ENCODE results near the gene STK25.
"Not testable (repeated sequence)": the region's sequence is repeated elsewhere in the genome, so short reads cannot be mapped to it uniquely, and the experiment has no call there.

Gene STK25

GRCh38 chr2:241461693-241462677, 46.4 kb downstream of the STK25 start:
- DNase-seq: no peak

GRCh38 chr2:241460631-241461030, 47.8 kb downstream of the STK25 start:
- no peak for DNase-seq

- no peak for DNase-seq
Measured at GRCh38 chr2:241459520-241459919, 48.9 kb downstream of the STK25 start.

- DNase-seq: no peak
Measured at GRCh38 chr2:241458687-241459086, 49.7 kb downstream of the STK25 start.

GRCh38 chr2:241456546-241456945, 51.8 kb downstream of the STK25 start:
- no peak for DNase-seq

DNA sequence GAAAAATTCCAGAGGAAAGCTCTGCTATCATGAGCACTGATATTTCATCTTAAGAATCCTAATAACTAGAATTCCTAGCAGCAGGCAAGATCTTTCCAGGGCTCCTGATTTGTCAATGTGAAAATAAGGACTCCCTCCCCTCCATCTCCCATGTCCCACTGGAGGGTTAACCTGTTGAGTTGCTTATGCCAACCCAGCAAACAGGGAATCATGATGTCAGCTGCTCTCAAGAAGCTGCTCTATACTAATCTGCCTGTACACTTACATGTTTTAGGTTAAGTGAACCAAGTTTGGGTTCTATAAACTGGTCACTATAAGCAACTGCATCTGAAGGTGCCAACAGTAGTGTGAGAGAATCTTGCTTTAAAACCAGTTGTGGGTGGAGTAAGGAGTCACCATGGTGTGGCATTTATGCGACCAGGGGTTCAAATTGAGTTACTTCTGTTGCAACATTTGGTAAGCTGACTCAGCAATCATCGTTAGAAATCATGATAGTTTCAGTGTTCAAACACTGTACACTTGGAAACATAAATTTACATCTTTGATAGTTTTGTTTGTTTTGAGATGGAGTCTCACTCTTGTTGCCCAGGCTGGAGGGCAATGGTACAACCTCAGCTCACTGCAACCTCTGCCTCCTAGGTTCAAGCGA, 53.4 kb downstream of the STK25 start:
- no peak for DNase-seq

- DNase-seq: not testable (repeated sequence)
Measured at GRCh38 chr2:241453919-241454318, 54.5 kb downstream of the STK25 start.

DNA sequence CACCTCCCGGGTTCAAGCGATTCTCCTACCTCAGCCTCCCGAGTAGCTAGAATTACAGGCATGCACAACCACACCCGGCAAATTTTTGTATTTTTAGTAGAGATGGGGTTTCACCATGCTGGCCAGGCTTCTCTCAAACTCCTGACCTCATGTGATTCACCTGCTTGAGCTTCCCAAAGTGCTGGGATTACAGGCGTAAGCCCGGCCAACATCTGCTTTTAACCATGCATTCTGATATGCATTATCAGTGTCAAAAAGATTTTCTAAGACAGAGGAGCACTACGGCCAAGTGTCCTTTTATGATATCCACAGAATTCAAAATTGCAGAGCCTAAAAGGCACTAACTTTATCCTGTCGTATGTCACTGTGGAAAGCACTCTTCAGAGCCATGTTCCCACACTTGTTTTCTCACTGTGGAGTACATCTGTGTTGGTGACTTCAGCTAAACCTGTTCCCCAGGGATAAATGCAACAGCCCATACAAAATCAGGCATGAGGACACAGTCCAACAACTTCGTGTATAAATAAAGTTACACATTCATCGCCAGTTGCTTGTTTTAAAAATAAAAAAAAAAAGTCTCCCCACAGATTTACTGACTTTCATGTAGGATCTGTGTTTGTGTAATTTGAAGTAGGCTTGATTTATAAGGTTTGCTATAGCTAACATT, 56.4 kb downstream of the STK25 start:
- no peak for DNase-seq

DNA sequence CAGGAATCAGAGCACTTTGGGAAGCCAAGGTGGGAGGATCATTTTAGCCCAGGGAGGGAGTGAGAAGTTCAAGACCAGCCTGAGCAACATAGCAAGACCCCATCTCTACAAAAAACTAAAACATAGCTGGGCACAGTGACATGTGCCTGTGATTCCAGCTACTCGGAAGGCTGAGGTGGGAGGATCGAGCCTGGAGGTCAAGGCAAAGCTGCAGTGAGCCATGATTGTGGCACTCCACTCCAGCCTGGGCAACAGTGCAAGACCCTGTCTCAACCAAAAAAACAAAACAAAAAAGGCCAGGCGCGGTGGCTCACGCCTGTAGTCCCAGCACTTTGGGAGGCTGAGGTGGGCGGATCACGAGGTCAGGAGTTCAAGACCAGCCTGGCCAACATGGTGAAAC, 58.3 kb downstream of the STK25 start:
- DNase-seq: not testable (repeated sequence)

- no peak for DNase-seq
Measured at GRCh38 chr2:241445426-241445825, 63.0 kb downstream of the STK25 start.

DNA sequence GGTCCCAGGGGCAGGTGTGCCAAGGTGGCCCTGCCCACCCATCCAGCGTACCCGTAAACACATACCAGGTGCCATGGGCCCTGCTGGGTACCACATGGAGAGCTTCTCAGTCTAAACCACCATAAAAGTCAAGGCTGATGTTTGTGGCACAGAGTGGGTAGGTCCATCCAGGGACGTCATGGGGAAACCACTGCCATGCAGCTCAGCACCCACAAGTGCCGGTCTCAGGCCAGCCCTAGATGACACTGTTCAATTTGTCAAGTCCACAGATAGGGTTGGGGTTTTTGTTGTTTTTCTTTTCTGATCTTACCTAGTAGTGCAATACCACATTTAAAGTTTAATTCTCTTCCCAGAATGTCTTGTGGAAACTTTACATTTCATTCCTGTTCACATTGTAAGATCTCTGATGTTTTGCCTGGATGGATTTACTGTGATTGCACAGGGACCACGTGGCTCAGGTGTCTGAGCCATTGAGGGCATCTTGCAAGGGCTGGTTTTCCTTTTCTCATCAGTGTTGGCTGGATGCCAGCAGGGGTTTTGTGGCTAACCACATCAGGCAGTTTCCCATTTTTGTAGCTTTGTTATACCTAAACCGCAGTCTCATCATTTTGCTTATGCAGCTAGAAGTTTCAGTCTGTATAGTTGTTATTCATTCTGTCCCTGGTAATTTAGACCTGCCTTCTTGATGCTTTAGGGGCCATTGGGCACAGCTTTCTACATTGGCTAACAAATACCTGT, 64.7 kb downstream of the STK25 start:
- peak; percentile 18 for DNase-seq
